Measurements from ENCODE around the gene E2F6.

Gene E2F6, protein sequence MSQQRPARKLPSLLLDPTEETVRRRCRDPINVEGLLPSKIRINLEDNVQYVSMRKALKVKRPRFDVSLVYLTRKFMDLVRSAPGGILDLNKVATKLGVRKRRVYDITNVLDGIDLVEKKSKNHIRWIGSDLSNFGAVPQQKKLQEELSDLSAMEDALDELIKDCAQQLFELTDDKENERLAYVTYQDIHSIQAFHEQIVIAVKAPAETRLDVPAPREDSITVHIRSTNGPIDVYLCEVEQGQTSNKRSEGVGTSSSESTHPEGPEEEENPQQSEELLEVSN

DNA sequence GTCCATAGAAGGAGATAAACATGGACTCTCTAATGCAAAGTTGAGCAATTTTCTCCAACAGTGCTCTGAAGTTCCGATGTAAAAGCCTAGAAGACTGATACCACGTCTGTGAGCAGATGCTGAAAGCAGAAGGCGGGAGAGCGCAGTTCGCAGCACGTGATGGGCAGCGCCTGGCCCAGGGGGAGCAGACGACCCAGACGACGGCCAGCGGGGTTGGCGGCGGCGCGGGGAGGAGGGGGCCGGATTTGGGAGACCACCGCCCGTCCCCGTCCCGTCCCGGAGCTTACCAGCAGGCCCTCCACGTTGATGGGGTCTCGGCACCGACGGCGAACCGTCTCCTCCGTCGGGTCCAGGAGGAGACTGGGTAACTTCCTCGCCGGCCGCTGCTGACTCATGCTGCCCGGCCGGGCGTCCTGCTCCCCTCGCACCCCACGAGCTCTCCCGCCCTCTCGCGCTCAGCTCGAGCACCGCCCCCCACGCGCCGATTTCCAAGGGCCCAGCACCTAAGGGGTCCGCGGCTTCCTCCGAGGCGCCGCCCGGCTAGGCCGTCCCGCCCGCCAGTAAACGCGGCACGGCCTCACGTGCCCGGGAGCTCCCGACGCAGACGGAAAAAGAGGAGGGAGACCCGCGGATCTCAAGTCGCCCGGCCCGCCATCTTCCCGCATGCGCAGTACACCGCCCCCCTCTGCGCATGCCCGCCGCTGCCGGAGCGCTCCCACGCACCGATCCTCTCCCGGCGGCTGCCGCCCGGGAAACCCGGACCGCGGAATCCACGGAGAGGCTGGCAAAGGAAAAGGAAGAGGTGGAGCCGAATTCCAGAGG, at the start of gene E2F6:
E2F6 (minus strand) TSS at position 677 of the 822 bp plus-strand sequence; CDS start at position 395, 282 bp downstream.
- peak; percentile 68 for DNase-seq (ENCODE audit: low read depth, low spot score)

DNA sequence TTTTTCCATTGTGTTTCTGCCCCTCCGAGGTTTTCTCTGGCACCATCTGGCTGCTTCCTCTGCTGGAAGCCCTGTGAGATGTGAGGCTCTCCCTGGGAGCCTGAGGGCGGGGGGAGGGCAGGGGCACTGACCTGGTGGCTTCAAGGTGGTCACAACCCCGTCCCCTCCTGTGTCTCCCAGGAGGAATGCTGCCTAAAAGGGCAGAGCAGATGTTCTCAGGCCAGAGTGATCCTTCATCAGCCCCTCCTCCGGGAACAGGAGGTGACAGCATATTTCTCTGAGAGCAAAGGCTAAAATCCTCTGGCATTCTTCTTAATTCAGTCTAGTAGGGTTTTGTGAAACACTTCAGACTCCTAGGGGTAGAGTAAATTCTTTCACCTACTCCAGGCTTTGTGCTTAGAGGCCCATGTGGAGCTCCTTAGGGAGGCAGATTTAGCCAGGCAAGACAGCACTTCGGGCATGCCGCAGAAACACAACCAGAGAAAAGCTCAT, 49.6 kb upstream of the E2F6 start:
- DNase-seq (ENCODE audit: low read depth, low spot score), result no peak

DNA sequence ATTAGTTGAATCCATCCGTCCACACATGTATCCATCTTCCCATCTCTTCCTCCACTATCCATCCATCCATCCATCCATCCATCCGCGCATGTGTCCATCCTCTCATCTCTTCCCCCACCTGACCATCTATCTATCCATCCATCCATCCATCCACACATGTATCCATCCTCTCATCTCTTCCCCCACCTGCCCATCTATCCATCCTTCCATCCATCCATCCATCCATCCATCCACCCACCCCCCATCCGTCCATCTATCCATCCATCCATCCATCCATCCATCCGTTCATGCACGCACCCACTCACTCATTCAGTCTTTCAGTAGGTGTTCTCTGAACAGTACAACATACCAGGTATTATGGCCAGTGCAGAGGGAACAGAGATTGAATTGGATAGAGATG, 48.9 kb upstream of the E2F6 start:
- no peak for DNase-seq (ENCODE audit: low read depth, low spot score)

DNA sequence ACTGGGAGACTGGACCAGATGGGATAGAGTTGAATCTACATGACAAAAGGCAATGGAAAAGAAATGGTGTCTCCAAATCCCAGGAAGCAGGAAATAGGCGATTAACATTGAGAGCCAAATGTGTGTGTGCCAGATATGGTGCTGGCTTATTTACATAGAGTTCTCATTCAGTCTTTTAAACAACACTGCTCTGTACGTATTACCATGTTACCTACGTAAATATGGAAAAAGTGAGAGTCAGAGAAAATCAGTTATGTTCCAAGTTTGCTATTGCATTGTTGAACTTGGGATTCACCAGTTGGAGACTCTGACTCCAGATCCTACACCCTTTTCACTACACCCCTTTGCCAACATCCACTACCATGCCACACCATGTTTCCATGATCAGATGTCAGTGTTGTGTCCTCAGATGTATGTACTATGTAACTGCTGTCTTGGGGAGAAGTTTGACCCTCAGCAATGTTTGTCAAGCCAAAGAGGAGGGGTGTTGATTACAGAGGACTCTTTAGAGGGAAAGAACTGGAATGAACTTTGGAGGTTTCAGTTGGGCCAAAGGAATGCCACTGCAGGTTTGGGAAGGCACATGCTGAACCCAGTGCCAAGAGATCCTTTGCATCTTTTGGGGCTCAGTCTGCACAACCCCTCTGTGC, 48.2 kb upstream of the E2F6 start:
- DNase-seq (ENCODE audit: low read depth, low spot score), result no peak

DNA sequence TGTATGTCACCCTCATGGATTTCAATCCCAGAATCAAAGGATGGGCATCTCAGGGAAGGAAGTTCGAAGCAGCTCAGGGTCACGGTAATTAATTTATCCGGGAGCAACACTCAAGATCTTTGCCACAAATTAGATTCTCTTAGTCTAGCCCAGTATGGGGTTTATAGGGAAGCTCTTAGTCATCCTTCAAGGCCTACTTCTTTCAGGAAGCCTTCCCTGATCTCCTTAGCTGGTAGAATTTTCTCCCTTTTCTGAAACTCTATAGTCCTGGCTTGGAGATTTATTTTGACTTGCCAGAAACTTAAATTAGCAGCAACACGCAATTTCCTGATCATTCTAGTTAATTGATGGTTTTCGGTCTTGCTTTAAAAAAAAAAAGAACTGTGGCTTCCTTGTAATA, 47.4 kb upstream of the E2F6 start:
- DNase-seq (ENCODE audit: low read depth, low spot score), result no peak

DNA sequence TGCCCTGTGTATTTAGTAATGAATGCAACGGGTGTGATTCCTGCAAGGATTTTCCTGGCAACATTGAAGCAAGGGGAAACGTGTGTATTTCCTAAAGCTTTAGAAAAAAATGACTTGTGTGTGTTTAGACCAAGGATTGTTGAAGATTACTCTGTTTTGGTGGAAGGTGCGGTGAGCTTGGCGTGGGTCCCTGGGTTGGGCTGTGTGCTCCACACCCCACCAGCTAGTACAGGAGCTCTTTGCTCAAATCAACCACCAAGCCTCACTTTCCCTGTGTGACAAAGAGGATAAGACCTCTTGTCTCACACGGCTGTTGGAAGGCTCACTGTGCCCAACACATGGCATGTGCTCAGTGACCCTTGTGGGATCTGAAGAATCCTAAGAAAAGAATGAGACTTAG, 46.5 kb upstream of the E2F6 start:
- DNase-seq (ENCODE audit: low read depth, low spot score), result no peak

DNA sequence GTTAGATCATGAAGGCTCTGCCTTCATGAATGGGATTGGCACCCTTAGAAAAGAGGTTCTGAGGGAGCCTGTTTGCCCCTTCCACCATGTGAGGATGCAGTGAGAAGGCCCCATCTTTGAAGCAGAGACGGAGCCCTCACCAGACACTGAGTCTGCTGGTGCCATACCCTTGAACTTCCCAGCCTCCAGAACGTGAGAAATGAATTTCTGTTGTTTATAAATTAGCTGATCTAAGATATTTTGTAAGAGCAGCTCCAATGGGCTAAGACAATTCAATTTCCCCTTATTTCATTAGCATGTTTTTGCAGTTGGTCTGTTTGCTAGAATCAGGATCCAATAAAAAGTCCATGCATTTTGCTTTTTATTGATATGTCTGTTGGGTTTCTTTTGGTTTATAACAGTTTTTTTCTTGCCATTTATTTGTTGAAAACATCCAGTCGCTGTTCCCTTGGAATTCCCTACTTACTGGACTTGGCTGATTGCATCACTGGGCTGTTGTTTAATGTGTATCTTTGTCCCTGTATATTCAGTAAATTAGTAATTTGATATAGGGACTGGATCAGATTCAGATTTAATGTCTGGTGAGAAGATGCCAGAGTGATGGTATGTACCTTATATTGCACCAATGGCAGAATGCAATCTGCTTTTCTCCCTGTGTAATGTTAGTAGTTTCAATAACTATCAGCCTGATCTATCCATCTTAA, 43.8 kb upstream of the E2F6 start:
- no peak for DNase-seq (ENCODE audit: low read depth, low spot score)

DNA sequence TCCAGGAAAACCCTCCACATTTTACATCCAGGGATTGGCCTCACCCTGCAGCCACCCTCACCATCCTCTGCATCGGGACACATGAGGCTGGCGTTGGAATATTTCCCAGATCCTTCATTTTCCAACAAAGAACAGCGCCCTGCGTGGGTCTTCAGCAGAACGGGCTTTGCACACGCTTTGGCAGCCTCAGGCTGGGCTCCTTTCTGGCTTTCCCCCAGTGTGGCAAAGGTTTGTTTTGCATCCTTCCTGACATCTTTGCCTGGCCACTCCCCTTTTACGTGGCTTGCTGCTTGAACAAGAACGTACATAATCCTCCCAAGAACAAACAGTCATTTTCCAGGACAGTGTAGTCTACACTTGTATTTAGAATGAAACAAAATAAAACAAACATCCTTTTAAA, 42.3 kb upstream of the E2F6 start:
- DNase-seq (ENCODE audit: low read depth, low spot score), result no peak

DNA sequence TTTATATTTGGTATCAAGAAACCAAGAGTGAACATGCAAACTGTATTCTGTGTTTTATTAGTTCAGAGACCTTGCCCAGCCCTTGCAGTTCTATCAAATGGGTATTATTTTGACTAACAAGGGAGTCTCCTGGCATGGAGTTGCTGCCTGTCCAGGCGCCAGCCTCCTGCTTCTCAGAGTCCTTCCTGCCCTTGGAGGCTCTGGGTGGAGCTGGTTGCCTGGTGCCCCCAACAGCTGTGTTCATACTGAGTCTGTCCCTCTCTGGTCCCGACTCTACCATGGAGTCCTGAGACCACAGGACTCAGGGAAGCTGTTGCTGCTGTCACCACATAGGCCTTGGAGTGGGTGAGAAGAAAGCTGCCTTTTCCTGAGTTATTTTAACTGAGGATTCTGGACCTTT, 41.6 kb upstream of the E2F6 start:
- DNase-seq (ENCODE audit: low read depth, low spot score), result no peak

DNA sequence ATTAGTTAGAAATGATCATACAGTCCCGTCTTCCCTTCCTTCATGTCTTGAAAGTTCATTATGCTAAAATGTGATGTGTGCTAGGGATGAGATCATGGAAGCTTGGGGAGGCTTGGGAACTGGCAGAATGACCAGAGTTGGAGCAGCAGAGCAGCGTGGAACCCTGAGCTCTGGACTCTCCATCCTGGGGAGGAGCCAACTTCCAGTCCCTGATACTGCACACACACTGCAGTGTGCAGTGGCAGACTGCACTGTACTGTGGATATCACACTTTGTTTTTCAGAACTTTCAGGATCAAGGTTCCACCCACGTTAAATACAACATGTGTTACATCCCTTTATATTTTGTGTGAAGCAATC, 40.6 kb upstream of the E2F6 start:
- DNase-seq (ENCODE audit: low read depth, low spot score), result no peak

DNA sequence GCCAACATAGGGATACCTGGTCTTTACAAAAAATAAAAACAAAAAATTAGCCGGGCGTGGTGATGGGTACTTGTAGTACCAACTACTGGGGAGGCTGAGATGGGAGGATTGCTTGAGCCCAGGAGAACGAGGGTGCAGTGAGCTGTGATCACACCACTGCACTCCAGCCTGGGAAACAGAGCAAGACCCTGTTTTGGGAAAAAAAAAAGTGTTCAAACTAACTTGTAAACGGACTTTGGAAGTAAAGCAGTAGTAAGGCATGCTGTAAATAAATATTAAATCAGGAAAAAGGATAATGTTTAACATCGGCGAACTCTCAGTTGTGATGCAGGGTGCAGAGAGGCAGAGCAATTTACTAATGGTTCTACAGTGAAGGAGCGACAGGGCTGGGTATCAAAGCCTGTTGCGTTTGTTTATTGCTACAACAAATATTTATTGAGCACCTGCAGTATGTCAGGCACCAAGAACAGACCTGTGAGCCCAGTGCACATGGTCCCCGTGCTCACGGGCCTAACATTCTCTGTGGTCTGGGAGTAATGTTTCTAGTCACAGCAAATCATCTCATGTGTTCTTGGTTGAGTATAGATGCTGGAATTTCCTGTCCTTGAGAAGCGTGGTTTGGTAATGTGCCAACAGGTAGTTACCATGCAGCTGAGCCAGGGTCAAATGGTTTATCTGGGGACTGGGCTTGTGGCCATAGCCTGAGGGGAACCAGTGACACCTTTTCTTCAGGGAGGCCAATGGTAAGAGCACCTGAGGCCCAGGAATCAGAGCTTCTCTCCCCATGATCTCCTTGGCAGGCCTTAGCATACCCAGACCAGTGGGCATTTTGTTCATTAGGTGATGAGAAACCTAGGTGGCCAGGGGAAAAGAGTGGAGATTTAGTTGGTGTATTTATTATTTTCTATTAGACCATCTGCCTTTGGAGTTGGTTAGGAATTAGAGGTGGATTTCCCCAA, 40.0 kb upstream of the E2F6 start:
- DNase-seq (ENCODE audit: low read depth, low spot score), result no peak

DNA sequence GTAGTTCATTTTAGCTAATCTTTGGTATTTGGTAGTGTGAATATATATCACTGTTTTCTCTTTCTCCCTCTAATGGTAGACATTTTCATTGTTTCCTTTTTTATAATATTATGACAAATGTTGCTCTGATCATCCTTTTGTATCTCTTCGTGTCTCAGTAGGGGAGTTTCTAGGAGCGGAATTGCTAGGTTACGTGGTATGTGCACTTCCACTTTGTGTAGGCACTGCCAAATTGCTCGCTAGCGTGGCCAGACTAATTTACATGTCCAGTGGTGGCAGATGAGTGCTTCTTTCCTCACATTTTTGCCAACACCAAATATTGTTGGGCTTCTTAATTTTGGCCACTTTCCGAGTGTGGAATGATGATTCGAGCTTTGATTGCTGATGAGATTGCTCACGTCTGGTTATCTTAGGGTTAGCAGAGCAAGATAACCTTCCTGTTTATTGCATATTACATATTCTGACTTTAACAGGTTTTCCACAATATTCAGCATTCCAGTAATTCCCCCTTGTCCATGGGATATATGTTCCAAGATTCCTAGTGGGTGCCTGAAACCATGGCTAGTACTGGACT, 37.5 kb upstream of the E2F6 start:
- no peak for DNase-seq (ENCODE audit: low read depth, low spot score)

DNA sequence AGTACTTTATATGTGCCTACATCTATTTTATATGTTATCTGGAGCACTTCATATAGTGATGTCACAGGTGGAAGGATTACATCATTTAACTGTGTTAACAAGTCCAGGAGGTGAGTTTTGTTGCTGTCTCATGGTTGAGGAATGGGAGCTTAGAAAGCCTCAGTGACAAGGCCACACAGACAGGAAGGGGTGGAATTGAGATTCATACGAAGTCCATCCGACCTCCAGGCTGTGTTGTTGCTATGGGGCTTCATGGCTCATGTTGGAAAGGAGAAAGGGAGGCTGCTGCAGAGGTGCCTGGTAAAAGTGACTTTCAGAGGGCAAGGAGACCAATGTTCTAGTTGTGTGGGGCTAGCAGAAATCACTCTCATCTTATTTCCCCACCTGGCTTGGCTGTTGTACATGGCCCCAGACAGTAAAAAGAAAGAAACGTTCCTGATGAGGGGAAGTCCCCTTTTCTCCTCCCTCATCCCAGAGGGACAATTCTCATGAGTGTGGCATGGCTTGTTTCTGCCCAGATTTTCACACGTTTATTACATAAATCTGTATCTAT, 36.9 kb upstream of the E2F6 start:
- no peak for DNase-seq (ENCODE audit: low read depth, low spot score)

DNA sequence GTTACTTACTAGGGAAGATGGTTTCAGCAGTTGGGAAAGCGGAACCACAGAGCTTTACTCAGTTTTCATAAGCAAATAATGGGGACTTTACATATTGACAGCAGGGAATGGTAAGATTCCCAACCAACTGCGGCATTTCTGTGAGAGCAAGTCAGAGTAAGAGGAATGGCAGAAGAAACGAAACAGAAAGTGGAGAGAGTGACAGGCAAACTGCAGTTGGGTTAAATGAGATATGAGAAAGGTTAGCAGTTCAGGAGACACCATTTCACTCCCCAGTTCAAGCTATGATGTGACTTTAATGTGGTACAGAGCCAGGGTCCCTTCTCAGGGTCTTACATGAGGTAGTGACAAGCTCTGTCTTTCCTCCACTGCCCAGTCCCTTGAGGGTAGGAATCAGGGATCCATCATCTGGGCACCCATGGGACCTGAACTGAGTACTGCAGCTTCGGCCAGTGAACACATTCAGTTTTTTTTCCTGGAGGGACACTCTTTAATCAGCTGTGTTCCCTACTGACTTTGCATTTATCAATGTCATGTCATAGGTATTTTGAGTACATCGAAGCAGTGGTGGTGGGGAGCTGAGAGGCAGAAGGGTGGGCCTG, 34.8 kb upstream of the E2F6 start:
- DNase-seq (ENCODE audit: low read depth, low spot score), result no peak

DNA sequence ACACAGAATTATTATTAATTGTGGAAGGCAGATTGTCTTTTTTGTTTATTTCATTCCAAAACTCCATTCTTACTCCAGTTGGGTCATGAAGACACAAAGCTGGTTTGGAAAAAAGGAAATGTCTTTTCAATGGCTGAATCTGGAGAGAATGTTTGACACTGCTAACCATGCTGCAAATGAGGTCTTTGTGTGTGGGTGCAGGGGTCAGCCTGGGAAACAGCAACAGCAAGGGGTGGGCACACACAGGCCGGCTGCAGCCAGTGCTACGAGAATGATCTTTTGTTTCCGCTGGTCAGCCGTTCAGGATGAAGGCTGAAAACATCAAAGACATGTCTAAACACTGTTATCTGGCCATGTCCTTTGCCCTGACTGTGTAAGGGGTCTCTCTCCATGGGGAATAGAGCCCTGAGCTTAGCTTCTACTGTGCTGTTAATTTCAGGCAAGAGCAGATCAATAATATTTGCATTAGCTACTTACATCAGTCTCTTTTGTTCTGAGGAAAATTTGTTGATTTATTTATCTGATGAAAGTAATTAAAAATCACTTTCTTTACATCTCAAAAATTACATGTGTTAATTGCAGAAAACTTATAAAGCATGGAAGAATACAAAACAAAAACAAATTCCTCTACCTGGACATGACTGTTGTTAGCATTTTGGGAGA, 33.3 kb upstream of the E2F6 start:
- no peak for DNase-seq (ENCODE audit: low read depth, low spot score)

DNA sequence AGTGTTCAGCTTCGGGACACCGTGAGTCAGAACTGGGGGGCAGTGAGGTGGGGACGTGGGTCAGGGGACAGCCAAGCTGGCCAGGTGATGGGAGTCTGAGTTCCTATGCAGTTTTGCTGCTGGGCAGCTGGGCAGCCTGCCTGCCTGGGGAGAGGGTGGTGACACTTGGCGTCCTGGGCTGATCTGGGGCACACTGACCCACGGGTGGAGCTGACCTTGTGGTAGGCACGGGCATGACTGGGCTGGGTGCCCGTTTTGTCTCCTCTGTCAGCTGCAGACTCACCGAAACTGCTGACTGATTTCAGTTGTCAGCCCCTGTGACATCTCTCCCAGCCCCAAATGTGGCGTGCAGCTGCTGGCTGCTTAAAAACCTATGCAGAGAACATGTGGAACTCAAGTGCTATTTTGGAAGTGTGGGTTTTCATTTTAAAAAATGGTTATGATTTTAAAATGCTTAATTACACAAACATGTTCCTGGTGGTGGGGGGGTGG, 32.6 kb upstream of the E2F6 start:
- DNase-seq (ENCODE audit: low read depth, low spot score), result no peak

DNA sequence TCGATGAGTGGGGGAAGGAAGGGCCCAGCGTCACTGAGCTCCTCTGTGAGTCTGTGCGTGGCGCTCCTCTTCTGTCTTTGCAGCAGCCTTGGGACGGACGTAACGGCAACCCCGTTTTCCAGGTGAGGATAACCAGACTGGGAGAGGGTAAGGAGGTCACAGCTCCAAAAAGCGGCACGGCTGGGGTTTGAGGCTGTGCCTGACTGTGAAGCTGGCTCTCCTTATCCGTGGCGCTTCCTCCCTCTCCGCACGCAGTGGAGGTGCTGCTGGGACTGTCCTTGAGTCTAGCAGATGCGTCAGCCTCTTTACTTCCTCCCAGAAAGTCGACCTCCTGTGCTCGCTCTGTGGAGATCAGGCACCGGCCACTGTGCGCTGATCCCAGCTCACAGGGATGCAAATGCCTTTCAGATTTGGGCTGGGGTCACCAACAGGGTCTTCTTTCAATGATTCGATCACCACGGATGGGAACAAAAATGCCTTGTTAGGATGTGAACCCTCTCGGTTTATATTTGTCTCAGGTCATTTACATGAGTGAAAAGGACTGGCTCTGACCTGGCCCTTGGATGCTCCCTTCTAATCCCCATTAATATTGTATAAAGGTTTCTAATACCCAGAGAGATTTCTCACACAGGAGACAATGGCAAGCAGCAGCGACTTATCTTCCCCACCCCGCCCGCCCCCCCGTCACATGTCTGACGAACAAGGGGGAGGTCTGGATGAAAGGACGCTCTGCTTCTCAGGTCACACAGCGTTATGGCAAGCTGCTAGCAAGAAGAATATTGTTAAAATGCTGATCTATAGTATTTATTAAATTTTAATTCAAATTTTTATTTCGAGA, 30.1 kb upstream of the E2F6 start:
- DNase-seq (ENCODE audit: low read depth, low spot score), result no peak

DNA sequence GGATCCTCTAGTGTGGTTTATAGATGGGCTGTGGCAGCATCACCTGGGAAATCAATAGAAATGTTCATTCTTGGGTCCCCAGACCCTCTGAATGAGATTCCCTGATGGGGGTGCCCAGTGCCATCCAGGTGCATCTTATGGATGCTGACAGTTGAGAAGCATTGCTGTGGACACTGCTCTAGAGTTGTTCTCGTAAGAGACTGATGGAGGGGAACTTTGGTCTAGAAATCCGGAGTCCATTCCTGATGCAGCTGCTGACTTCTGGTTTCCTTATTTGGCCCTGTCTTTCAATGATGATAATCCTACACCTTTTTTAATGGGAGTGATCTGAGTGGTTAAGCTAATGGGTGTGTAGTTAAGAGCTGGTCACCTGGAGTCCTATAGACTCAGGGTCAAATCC, 28.3 kb upstream of the E2F6 start:
- DNase-seq (ENCODE audit: low read depth, low spot score), result no peak
